ENCODE results near the gene ARFIP1.

ARFIP1 gene

DNA sequence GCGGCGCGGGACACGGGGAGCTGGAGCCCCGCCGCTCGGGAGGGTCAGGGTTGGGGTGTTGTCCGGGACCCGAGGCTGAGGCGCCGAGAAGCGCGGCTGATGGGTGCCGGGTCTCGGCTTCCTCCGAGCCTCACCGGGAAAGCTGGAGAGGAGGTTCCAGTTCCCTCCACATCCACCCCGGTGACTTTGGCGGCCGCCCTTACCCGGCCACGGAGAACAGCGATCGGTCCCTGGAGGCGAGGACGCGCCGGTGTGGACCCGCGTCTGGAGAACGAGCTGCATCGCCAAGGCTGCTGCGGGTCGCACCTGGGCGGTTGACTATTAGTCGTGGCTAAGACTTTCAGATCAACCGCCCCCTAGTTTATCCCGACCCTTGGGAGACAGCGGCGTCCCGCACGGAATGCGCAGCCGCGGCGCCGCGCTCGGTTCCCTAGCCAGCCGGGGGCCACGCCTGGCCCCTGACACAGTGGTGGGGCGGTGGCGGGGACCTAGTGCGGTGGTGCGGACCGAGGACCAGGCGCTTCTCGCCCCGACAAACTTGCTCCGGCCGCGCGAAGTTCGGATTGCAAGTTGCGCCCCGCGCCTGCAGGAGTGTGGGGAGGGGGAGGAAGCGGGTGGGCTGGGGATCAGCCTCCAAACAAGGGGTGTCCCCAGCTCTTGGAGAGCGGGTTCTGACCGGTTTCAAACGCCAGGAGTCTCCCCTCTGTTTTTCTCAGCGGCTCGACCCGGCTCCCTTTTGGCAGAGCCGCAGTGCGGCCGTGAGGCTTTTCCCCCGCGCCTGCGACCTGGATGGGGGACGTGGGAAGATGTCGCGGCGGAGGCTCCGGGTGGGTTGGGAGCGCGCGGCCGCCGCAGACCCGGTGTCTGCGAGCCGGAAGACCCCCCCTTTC lies 156.9 kb downstream of the ARFIP1 start:
- DNase-seq (ENCODE audit: low read depth in 1 of 2, low spot score in 1 of 2): no peak

DNA sequence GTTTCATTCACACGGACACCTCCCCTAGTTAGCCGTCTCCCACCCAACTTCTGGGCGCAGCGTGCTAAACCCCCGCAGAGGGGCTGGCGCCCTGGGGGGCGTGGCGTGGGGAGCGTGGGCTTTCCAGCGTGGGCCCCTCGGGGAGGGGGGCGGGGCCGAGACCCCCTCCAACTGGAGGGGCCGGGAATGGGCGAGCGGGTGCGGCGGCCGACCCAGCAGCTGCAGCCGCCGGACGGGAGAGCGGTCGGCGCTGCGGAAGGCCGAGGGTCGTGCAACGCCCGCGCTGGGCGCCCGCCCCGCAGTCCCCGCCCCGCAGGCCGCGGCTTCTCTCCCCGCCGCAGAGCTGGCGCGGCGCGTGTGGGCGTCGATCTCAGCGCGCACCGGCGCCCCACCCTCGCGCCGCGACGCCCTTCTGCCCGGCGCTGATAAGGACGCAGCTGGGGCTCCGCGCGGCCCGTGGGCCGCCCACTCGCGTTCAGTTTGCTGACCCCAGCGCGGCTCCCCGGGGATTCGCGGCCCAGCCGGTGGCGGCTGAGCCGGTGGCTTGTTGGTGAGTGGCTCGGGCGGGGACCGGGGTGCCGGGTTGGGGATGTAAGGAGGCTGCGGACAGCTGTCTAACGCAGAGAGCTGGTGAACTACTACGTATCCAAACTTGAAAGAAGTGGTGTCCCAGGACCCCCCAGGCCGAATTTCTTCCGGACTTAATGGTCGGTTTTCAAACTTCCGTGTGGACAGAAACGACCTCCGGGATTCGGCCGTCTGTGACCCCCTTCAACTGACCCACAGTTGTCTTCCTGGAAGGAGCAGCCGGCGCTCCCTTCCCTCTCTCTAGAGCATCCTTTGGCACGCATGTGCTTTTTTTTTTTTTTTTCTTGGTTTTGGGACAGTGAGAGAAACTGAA lies 157.8 kb downstream of the ARFIP1 start:
- no peak for DNase-seq (ENCODE audit: low read depth in 1 of 2, low spot score in 1 of 2)

DNA sequence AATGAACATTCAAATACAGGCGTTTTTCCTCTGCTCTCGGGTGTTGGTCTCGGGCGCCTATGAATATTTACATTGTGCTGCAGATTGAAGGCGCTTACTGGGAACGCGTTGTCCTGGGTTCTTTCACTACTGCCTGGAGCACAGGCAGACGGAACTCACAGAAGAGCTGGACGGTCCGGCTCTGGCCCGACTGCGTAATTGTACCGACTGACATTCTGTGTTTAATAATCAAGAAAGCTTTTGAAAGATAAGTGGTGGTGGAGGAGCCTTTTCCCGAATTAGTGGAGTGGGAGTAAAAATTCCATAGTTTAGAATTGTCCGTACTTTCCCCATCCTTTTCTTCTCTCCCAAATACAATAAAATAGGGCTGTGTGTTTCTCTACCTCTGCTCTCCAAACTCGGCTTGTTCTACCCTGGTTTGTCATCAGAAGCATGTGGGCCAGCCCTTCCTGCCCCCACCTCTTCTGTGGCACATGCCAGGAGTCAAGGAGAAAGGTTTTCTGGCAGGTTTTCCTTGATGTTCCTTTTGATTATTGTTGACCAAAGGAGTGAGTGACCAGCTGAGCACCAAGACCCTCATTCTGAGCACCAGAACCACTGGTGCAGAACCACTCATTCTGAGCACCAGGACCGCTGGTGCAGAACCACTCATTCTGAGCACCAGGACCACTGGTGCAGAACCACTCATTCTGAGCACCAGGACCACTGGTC lies 158.6 kb downstream of the ARFIP1 start:
- no peak for DNase-seq (ENCODE audit: low read depth in 1 of 2, low spot score in 1 of 2)

DNA sequence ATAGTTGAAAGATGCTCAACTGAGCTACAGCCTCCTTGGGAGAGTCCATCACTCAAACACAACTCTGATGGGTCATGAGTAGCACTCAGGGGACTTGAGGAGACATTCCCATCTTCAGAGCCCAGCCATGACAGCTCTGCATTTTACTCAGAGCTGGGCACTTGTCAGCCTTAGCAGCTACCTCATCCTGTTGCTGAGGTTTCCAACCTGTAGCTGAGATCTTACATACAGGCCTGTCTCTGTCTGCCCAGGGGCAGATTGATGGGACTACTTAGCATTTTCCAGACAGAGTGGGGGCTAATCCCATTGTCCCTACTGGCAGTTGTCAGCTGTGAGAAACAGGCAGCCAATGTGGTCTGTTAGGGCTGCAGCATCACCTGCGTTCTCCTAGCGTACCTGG lies 159.9 kb downstream of the ARFIP1 start:
- DNase-seq (ENCODE audit: low read depth in 1 of 2, low spot score in 1 of 2): no peak

DNA sequence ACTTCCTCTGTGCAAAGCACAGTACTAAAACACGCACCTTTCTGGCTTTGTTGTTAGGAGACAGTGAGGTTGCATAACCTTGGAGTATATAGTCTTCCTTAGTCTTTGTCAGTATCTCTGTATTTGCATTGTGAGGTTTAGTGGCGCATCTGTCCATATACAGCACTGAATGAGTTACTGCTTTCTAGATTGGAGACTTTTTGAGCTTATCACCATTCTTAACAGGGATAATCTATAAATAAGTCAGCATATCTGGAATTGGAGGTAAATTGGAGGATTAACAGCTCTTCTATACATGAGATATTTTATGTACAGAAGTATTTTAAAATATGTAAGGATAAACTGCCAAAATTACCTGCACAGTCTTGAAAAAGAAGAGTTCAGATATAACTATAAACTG lies 160.7 kb downstream of the ARFIP1 start:
- no peak for DNase-seq (ENCODE audit: low read depth in 1 of 2, low spot score in 1 of 2)

DNA sequence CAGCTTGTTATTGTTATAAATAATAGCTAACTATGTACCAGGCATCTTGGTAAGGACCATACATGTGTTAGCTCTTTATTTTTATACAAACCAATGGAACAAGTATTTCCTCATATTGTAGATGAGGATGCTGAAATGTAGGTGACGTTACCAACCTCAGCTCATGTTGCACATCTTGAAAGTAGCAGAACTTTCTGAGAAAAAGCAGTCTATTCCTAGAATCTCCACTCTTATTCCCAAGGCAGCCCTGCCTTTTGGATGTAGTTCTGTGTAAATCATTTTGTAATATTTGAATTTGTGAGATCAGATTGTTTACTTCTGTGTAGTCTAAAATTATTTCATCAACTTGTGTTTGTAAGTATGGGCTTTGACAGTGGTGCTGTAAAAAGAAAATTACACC lies 161.7 kb downstream of the ARFIP1 start:
- no peak for DNase-seq (ENCODE audit: low read depth in 1 of 2, low spot score in 1 of 2)

DNA sequence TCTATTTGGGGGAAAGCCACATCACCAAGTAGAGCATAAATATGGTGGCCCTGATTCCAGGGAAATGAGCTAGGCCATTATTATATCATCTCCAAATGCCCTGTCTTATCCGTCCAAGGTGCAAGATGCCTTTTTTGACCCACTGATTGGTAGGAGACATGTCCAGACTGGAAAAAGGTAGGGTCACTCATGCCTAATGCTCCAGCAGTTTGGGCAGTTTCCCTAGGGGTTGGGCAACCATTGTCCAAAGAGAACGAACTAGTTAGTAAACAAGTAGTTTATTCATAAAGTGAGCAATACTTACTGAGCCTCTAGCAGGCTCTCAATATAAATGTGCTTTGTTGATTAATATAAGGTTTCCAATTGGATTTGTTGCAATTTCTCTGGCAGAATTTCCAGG lies 162.6 kb downstream of the ARFIP1 start:
- no peak for DNase-seq (ENCODE audit: low read depth in 1 of 2, low spot score in 1 of 2)

DNA sequence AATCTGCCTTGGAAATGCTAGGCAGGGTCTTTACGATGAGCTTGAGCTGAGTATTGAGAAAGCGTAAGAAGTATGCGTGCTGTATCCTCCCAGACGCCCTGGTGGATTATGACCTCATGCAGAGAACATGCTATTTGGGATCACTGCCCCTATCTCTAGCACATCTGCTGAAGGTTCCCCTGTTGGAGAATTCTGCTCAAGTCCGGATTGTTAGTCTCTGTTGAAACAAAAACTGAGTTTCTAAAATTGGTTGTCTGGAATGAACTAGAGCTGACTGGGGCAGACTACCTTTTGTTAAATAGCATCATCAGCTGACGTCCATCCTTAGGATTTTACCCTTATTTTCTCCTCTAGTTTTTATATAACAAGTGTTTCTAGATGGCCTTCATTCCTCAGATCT lies 163.9 kb downstream of the ARFIP1 start:
- DNase-seq (ENCODE audit: low read depth in 1 of 2, low spot score in 1 of 2): no peak

DNA sequence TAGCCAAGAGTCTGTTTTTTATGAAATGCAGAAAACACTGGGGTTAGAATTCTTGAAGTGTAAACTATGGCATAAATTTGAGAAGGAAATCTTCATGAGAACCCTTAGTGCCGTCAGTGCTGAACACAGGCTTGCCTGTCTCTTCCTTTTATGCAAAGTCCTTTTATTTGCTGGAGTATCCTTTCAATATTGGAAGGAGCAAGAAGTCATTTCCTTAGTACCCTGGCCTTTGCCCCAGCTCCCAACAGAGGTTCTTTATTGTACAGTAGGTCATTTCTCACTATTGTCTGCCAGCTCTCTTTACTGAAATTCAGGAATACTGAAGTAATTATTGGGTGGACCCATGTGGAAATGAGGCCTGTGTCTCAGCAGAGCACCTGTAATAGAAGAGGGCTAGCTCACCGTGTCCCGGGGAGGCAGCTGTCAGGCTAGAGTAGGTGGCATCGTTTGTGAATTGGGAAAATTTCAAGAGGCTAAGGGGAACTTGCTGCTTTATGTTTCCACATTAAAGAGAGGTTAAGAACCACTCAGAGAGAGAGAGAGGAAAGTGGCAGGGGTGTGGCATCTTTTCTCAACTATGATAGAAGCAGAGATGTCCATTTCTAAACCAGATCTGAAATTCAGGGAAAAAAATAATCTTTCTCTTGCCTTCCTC lies 165.0 kb downstream of the ARFIP1 start:
- no peak for DNase-seq (ENCODE audit: low read depth in 1 of 2, low spot score in 1 of 2)

DNA sequence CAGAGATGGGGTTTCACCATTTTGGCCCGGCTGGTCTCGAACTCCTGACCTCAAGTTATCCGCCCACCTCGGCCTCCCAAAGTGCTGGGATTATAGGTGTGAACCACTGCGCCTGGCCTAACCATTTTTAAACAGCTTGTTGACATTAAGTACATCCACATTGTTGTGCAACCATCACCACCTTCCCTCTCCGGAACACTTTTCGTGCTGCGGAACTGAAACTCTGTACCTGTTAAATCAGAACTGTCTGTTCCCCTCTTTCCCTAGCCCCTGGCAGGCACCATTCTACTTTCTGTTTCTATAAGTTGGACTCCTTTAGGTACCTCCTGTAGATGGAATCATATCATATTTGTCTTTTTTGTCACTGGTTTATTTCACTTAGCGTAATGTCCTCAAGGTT lies 165.9 kb downstream of the ARFIP1 start:
- no peak for DNase-seq (ENCODE audit: low read depth in 1 of 2, low spot score in 1 of 2)

DNA sequence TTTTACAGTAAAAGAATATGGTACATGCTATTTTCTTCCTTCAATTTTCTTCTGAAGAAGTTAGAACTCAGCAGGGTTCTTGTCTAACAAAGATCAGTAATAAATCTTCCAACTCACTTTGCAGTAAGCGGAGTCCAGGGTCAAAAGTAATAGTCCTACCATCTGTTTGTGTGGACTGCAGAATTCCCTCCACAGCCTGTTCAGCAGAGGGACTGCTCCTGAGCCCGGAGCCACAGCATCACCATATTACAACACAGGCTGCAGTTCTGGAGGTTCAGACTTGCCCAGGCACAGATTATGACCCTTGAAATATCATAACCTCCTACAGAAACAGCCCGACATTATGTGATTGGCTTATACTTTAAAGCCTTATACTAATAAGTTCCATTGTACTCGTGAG lies 166.7 kb downstream of the ARFIP1 start:
- no peak for DNase-seq (ENCODE audit: low read depth in 1 of 2, low spot score in 1 of 2)

DNA sequence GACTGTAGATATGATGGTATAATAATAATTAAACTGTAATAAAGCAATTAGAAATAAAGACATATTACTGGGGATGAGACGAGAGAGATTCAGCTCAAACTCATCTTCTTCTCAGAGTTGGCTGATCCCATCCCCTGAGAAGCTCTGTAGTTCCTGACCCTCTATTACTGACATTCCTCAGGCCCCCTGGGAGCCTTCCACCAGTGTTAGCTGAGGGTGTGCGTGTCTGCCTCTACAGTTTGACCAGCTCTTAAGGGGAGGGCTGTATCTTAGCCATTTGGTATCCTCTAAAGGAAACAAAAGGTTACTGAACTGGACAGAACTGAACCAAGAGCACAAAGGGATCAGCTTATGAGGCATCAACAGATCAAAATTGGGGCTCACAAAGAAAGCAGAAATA lies 167.6 kb downstream of the ARFIP1 start:
- no peak for DNase-seq (ENCODE audit: low read depth in 1 of 2, low spot score in 1 of 2)

DNA sequence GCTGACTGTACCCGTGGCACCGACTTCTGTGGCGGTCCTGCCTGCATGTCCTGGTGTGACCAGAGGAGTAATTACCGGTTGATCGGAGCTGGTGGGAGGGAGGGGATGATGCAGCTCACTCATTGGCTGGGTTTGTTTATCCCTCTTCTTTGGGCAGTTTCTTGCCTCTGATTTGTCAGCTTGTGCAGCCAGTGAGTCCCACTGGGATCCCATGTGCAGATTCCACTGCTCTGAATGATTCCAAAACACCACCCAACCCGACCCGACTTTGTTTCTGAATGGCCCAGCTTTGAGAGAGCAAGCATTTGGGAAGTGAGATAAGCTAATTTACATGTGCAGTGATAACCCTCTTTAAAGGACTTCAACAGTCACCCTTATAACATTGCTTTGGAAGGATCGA lies 170.2 kb downstream of the ARFIP1 start:
- DNase-seq (ENCODE audit: low read depth in 1 of 2, low spot score in 1 of 2): no peak

DNA sequence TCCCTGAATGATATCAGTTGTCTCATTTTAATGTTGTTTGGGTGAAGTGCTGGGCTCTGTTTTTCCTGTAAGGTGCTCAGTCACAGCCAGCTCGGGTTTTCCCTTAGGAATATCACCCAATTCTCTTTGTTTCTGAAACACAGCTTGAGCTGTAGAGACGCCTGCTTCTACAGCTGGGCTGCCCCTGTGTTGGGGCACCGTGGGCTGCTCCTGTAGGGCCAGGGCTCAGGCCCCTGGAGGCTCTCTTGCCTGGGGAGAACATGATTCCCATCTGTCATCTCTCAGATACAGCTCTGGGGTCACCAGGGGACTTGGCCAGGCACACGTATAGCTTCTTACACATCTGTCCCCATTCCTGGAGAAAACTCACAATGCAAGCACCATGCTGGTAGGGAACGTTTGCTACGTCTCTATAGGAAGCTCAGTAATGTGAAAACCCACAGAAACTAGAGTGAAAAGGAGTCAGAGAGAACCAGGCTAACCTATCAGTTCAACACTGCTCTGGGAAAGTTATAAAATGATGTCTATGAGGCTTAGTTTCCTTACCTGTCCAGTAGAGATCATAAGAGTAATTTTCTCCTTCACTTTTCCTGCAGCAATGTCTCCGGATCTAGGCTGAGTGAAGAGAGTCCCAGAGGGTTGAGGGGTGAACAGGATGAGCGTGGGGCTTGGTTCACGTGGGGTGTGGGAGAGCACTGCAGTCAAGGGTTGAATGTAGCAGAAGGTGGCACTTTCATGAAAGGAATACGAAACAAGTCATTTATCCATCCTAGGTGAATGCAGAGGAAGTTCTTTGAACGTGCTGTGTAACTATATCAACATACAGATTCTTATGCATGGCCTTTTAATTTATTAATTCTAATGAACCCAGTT lies 170.9 kb downstream of the ARFIP1 start:
- no peak for DNase-seq (ENCODE audit: low read depth in 1 of 2, low spot score in 1 of 2)

DNA sequence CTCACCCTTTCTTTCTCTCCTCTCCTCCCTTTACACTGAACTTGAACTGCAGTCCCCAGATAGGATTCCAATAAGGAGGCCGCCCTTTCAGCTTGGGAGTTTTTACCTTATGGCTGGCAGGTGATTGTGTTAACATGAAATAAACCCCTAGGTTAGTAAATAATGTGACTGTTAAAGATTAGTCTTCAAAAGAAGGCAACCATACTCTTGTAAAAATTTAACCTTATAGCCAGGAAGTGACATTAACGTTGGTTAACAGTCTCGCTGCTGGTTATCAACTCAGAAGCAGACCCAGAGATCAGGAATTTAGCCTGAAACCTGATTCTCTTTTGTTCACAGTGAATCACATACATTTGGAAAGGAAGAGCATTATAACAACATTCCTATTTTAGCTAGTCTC lies 171.6 kb downstream of the ARFIP1 start:
- DNase-seq (ENCODE audit: low read depth in 1 of 2, low spot score in 1 of 2): no peak

DNA sequence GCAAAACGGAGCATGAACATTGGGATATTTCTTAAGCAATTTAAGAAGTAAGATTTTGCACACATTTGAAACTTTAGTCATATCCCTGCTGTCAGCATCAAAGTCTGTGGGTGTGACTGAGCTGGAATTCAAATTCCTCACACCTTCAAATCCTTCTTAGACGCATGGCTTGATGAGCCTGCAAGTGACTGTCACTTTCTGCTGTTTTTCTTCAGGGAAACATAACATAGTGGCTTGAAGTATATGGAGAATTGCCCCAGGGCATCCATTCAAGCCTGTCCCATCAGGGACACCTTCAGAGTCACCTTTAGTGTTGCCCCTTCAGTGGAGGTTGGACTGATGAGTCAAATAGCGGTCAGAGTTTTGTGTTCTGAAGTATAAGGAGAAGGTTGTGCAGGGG lies 173.8 kb downstream of the ARFIP1 start:
- no peak for DNase-seq (ENCODE audit: low read depth in 1 of 2, low spot score in 1 of 2)

DNA sequence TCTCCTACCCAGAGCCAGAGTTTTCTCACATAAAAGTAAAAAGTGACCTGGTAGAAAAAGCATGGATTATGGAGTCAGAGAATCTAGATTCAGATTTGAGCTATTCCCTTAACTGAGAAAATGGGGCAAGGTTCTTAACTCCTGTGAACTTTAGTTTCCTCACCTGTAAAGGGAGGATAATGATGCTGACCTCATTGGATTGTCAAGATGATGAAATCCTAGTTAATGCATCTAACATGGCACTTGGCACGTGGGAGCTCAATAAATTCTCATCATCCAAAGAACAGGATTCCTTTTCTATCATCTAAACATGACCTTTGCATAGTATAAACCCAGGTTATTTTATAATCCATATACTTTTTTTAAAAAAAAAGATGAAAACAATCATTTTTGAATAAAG lies 175.0 kb downstream of the ARFIP1 start:
- no peak for DNase-seq (ENCODE audit: low read depth in 1 of 2, low spot score in 1 of 2)

DNA sequence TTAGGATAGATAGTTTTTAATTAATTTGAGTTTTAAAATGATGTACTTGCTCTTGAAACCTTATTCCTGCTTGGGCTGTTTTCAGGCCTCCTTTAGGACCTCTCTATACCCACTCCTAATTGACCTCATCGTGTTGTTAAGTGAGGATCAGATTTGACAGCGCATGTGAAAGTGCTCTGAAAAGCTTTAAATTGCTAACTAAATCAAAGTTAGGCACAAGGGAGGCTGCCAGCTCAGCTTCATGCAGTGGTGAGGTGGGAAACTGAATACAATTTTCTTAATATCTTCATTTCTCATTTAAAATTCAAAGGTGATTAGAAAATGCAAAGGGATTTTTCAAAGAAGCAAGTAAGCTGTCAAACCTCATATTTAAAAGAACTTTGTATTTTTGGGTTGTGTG lies 176.4 kb downstream of the ARFIP1 start:
- DNase-seq (ENCODE audit: low read depth in 1 of 2, low spot score in 1 of 2): no peak

DNA sequence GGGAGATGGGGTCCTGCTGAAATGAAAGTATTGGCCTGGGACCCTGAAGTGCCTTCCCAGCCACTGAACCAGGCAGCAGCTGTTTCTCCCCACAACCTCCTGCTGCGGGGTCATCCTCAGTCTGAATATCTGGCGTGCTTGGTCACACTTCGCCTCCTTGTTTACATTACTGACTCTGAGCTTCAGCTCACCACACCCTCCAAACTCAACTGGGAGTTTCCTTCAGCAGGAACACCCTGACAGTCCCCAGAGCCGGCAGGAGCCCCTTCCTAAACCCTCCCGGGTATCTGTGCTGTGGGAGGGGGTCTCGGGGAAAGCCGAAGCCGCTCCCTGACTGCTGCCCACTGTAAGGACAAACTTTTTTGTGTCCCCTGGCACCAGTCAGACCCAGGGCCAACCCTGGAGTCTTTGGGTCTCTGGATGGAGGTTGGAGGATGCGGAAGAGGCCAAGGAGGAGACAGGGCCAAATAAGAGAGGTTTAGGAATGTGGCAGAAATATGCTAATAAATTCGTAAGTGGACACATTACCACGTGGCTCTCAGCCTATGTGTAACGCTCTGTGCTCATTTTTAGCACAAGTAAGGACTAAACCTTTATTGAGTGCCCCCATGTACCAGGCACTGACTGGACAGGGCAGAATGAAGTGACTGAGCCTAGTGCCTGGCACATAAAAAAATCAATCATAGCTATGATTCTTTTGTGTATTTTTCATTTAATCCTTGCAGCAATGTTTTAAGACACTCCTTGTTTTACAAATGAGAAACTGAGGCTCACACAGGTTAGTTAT lies 177.1 kb downstream of the ARFIP1 start:
- DNase-seq (ENCODE audit: low read depth in 1 of 2, low spot score in 1 of 2): no peak

All from stimulated activated CD4-positive, alpha-beta T cell treated with anti-CD3 and anti-CD28 coated beads, Interleukin-15, amount 100 ng/mL, for 1 hour (primary cell).